Measurements from ENCODE around the gene KNG1.

Gene KNG1

GRCh38 chr3:186746008-186746407, 28.8 kb downstream of the KNG1 start:
- DNase-seq (ENCODE audit: extremely low read depth, low read depth) = no peak
- TF ChIP-seq, protein P1, sequence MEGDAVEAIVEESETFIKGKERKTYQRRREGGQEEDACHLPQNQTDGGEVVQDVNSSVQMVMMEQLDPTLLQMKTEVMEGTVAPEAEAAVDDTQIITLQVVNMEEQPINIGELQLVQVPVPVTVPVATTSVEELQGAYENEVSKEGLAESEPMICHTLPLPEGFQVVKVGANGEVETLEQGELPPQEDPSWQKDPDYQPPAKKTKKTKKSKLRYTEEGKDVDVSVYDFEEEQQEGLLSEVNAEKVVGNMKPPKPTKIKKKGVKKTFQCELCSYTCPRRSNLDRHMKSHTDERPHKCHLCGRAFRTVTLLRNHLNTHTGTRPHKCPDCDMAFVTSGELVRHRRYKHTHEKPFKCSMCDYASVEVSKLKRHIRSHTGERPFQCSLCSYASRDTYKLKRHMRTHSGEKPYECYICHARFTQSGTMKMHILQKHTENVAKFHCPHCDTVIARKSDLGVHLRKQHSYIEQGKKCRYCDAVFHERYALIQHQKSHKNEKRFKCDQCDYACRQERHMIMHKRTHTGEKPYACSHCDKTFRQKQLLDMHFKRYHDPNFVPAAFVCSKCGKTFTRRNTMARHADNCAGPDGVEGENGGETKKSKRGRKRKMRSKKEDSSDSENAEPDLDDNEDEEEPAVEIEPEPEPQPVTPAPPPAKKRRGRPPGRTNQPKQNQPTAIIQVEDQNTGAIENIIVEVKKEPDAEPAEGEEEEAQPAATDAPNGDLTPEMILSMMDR (IDR thresholded peaks at IDR 0.05; ENCODE audit: low read depth, low read length) = no peak

GRCh38 chr3:186750316-186750715, 33.2 kb downstream of the KNG1 start:
- TF ChIP-seq, protein P1 (IDR thresholded peaks at IDR 0.05; ENCODE audit: low read depth, low read length) = no peak

GRCh38 chr3:186751480-186751879, 34.3 kb downstream of the KNG1 start:
- TF ChIP-seq, protein P1 (IDR thresholded peaks at IDR 0.05; ENCODE audit: low read depth, low read length) = no peak
- no peak for DNase-seq (ENCODE audit: extremely low read depth, low read depth)

More at GRCh38 chr3:186750316-186750715, 33.2 kb downstream of the KNG1 start:
- DNase-seq (ENCODE audit: extremely low read depth, low read depth) = no peak

GRCh38 chr3:186754006-186754405, 36.8 kb downstream of the KNG1 start:
- TF ChIP-seq, protein P1 (IDR thresholded peaks at IDR 0.05; ENCODE audit: low read depth, low read length) = no peak
- no peak for DNase-seq (ENCODE audit: extremely low read depth, low read depth)

GRCh38 chr3:186754871-186755270, 37.7 kb downstream of the KNG1 start:
- TF ChIP-seq, protein P1 (IDR thresholded peaks at IDR 0.05; ENCODE audit: low read depth, low read length) = no peak
- no peak for DNase-seq (ENCODE audit: extremely low read depth, low read depth)

GRCh38 chr3:186757214-186757613, 40.1 kb downstream of the KNG1 start:
- TF ChIP-seq, protein P1 (IDR thresholded peaks at IDR 0.05; ENCODE audit: low read depth, low read length) = no peak
- no peak for DNase-seq (ENCODE audit: extremely low read depth, low read depth)

DNA sequence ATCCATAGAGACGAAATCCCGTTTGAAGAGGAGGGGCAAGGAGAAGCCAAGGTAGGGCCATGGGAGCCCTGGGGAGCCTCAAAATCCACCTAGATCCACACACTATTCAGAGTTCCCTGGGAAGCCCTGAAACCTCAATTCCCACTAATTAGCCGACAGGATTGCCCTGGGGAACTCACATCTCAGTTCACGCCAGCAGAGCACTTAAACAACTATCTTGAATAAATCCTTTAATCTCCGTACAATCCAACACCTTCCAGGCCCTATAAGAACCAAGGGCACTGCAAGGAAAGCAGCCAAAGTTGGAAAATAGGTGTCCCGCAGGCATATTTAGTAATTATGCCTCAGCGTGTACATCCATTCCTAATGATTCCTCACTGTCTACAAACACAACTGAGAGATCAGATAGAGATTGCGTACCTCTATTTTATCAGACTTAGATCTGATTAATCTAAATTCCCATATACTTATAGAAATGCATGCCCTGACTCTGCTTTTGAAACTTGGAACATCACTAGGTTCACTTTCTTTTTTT, 40.6 kb downstream of the KNG1 start:
- no peak for DNase-seq (ENCODE audit: extremely low read depth, low read depth)
- TF ChIP-seq, protein P1 (IDR thresholded peaks at IDR 0.05; ENCODE audit: low read depth, low read length) = no peak

Data from AG09319 (cell line).